Right kidney (tissue), 1 donor: ENCODE data around the gene KCNG2.
A peak's percentile ranks its signal among the peaks of the same experiment; 100 is the strongest.
"Not testable (repeated sequence)": the region's sequence is repeated elsewhere in the genome, so short reads cannot be mapped to it uniquely, and the experiment has no call there.

Experiments
- DNase-seq: peaks from one replicate; pipeline ENCODE4 v3.0.0-alpha.2; 2016

Gene KCNG2

DNA sequence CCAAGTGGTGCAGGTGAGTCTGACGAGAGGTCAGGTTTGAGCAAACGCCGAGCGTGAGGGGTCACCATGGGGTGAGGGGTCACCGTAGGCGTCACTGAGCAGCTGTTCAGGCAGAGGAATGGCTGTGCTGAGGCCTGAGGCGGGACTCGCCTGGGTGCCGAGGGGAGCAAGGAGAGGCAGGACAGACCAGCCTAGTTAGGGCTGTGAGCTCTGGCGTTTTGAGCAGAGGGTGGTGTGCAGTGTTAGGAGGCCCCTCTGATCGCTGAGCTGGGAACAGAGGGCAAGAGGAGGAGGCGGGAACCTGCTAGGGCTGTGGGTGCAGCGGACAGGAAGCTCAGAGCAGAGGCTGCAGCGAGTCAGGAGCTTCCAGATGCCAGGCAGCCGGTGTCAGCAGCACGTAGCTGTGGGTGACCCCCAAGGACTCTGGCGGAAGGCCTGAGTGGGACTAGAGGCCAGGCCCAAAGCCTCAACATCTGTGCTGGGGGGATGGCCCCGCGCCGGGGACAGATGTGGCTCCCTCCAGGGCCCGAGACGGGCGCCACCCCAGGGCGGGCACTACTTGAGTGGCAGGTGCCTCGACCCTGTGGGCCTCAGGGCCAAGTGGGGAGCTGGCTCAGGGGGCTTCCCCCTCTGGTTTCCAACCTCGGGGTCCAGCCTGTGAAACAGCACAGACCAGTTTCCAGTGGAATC is 55.7 kb downstream of the KCNG2 start:
- no peak for DNase-seq

DNA sequence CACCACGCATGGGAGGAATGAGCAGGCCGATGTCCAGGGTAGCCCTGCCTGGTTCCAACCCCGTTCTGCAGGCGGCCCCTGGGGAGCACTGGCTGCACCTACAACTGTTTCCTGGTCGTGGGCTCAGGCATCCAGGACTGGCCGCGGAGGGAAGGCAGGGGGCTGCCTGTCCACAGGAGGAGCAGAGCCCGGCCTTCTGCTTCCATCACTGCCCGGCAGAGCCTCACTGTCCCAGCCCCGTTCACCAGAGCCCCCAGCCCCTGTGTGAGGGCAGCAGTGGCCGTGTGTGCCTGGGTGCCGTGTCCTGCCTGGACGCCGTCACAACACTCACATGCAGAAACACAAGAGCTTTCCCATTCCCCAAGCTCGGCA is 56.2 kb downstream of the KCNG2 start:
- no peak for DNase-seq

DNA sequence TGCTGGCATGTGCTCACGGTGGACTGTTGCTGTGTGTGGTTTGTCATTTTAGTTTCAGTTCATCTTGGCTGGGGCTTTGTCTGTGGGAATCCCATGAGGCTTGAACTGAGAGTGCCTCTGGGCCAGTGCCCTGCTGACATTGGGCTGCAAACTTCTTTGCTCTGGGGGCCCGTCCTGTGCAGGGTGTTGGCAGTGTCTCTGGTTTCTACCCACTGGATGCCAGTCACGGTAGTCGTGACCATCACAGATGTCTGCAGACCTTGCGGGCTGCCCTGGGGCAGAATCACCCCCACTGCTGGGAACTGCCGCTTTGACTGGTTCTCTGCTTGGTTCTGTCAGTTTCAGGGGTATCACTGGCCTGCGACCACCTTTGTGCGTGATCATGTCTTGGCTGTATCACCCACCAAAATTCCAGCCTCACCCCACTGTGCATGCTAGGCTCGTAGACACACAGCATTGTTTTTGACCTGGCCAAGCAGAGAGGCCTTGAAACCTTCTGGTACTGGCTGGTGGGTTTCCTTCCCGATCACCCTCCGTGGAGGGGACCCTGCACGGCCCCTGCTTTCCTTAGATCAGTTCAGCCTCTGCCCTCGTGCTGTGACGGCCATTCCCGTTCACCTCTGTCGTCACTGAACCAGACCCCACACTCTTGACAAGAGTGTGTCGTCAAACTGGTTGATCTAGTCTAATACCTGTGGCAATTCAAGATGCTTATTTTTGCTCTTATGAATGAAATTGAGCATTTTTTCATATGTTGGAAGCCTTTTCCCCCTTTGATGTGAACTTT is 57.6 kb downstream of the KCNG2 start:
- DNase-seq = no peak

DNA sequence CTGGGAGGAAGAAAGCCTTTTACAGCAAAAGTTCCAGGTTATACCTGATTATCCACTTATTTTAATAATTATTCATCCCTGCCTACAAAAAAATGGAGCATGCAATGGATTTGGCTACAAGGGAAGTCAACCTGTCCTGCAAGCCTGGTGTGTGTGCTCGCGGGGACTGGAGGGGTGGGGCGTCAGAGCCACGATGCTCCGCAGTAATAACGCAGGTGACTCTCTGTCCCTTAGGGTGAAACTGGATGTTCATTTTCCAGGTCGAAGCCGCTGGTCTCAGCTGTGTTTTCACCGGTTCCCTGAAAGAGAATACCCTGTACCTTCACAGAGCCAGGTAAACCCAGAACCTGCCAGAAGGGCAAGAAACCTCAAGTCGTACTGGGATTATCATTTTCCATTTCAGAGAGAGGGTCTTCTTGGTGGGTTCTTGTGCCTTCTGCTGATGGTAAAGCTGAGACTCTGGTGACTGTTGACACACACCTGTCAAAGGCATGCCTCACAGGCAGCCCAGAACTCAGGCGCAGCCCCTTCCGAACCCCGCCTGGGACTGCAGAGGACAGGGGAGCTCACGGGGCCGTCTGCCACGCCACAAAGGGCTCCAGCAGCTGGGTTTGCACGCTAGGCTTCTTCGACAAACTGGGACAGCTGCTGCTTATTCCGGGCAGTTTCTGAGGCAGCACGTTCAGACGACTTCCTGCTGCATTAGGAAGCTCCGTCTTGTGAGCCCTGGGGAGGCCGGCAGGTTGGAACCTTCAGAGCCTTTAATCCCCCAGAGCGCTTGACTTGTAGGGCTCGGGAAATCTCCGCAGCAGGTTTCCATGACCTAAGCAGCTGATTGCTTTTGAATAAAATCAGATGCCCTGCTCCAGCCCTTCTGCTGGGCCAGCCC is 58.6 kb downstream of the KCNG2 start:
- DNase-seq = peak; percentile 29

DNA sequence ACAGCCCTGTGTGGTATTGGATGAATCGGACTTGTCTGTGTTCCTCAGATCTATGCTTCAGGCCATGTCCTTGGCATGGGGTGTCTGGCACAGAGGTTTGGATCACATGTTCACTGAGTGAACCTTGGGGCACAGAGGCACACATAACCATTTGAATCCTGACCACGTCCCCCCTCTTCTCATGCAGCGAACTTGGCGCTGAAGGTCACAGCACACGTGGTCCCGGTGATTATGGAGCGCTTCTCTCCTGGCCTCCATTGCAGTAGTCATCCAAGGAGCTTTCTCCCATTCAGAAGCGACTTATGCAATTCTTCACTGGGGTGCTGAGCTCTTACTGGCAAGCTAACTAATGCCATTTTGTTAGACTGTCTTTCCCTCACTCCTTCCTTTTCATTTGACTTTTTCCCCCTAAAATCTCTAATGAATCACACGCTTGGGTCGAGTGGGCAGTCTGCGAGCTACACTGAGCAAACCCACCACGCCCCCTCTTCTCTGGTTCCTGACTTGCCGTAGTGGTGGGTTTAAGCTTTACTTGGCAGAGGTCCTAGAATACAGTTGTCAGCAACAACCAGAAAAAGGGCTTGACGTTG is 59.4 kb downstream of the KCNG2 start:
- peak; percentile 32 for DNase-seq

DNA sequence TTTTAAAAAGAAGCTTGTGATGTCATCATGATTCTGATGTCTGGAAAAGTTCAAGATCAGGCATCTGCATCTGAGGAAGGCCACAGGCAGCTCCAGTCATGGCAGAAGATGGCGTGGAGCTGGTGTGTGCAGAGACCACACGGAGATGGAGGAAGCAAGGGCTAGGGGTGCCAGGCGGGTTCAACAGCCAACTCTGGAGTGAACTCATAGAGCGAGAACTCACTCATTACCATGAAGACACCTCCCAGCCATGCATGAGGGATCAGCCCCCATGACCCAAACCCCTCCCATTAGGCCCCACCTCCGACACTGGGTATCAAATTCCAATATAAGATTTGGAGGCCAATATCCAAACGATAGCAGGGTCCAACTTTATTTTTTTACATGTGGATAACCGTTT is 61.6 kb downstream of the KCNG2 start:
- DNase-seq = no peak

DNA sequence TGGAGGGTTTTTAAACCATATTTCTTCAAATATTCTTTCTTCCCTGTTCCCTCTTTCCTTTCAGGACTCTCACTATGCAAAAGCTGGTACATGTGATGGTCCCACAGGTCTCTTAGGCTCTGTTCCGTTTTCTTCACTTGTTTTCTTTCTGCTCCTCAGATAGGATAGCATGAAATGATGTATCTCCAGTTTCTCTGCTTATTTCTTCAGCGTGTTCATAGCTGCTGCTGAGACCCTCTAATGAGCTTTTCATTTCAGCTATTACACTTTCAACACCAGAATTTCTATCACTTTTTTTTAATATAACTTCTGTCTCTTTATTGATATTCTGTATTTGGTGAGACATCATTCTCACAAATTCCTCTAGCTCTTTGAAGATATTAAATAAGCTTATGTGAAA is 63.9 kb downstream of the KCNG2 start:
- no peak for DNase-seq

DNA sequence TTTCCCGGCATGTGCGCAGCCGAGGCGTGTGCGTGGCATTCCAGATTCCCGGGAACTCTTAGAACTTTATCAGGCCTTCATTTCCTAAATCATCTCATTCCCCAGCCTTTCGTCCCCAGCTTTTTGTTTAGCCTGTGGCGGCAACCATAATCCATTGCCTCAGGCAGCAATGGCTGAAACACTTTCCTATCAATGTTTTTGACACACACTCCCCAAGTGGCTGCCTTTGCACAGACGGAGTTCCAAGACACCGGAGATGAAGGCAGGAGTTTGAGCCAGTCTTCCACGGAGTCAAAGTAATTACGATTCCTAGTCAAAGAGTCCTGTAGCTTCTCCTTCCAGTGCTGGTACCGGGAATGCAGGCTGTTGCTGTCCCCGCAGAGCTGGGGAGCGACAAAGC is 64.8 kb downstream of the KCNG2 start:
- DNase-seq = no peak

DNA sequence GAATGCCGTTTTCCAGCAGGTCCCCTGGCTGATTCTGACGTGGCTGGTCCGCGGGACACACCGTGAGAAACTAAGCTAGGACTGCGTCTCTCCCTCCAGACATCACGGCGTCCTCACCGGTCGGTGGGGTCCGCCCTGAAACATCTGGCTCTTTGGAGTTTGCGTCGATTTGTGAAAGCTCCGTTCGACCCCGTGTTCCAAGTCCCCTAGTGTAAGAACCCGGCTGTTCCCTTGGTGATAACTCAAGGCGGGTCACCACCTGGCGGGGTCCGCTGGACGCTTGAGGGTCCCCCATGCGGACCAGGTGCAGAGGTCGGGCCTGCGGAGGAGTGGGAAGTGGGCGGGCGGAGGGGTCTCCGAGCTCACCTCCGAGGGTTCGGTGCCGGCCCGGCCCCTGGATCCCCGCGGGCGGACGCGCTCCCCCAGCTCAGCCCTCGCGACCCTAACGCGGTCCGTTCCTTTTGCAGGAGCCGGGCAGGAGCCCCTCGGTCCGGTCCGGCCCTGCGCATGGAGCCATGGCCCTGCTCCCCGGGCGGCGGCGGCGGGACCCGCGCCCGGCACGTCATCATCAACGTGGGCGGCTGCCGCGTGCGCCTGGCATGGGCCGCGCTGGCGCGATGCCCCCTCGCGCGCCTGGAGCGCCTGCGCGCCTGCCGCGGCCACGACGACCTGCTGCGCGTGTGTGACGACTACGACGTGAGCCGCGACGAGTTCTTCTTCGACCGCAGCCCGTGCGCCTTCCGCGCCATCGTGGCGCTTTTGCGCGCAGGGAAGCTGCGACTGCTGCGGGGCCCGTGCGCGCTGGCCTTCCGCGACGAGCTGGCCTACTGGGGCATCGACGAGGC is 65.6 kb downstream of the KCNG2 start:
- DNase-seq = no peak

DNA sequence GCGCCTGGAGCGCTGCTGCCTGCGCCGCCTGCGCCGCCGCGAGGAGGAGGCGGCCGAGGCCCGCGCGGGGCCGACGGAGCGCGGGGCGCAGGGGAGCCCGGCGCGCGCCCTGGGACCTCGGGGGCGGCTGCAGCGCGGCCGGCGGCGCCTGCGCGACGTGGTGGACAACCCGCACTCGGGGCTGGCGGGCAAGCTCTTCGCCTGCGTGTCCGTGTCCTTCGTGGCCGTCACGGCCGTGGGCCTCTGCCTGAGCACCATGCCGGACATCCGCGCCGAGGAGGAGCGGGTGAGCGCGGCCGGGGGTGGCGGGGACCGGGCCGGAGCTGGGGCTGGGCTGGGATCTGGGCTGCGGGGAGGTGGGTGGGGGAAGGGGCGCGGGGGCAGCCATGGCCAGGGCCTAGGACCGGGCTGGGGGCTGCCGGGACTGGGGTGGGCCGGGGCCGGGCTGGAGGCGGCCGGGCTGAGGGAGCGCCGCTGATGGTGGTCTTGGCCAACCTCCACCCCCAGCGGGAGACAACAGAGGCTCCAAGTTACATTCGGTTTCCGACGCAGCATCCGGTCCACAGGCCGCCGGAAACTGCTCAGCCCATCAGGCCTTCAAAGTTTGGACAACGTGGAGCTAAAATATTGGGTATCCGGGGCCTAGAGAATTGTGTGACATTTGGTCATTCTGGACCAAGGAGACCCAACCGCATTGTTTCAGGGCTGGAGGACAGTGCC is 66.4 kb downstream of the KCNG2 start:
- no peak for DNase-seq

DNA sequence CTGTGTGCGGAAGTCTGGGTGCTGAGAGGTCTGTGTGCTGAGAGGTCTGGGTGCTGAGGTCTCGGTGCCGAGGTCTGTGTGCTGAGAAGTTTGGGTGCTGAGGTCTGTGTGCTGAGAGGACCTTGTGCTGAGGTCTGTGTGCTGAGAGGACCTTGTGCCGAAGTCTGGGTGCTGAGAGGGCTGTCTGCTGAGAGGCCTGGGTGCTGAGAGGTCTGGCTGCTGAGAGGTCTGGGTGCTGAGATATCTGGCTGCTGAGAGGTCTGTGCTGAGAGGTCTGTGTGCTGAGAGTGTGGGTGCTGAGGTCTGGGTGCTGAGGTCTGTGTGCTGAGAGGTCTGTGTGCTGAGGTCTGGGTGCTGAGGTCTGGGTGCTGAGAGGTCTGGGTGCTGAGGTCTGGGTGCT is 67.2 kb downstream of the KCNG2 start:
- DNase-seq = not testable (repeated sequence)

DNA sequence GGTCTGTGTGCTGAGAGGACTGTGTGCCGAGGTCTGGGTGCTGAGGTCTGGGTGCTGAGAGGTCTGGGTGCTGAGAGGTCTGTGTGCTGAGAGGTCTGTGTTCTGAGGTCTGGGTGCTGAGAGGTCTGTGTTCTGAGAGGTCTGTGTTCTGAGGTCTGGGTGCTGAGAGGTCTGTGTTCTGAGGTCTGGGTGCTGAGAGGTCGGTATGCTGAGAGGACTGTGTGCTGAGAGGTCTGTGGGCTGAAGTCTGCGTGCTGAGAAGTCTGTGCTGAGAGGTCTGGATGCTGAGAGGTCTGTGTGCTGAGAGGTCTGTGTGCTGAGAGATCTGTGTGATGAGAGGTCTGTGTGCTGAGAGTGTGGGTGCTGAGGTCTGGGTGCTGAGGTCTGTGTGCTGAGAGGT is 68.2 kb downstream of the KCNG2 start:
- DNase-seq = not testable (repeated sequence)

DNA sequence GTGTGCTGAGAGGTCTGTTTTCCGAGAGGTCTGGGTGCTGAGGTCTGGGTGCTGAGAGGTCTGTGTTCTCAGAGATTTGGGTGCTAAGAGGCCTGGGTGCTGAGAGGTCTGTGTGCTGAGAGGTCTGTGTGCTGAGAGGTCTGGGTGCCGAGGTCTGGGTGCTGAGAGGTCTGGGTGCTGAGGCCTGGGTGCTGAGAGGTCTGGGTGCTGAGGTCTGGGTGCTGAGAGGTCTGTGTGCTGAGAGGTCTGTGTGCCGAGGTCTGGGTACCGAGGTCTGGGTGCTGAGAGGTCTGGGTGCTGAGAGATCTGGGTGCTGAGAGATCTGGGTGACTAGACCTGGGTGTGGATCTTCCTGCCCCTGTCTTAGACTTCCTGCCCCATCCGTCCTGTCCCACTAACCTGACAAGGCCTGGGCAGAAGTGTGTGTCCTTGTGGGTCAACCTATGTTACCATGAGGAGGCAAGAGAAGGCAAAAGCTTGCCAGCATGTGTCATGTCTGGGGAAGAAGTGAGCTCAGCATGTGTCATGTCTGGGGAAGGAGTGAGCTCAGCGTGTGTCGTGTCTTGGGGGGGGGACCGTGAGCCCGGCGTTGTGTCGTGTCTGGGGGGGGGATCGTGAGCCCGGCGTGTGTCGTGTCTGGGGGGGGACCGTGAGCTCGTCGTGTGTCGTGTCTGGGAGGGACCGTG is 69.3 kb downstream of the KCNG2 start:
- DNase-seq = no peak

DNA sequence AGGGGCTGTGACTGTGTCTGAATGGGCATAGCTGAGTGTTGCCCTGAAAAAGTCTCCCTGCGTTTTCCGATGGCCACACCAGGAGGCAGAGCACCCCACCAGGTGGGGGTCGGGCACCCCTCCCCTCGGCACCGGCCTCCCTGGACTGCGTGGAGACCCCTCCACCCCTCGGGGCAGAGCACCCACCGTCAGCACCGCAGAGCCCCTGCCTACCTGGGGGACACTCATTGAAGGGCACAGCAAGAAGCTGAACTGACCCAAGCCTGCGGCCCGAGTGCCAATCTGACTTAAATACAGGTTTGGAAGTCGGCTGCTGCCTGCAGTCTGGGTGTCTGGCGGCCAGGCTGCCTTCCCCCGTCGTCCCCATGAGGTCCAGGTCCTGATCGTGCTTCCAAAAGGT is 69.9 kb downstream of the KCNG2 start:
- DNase-seq = no peak

DNA sequence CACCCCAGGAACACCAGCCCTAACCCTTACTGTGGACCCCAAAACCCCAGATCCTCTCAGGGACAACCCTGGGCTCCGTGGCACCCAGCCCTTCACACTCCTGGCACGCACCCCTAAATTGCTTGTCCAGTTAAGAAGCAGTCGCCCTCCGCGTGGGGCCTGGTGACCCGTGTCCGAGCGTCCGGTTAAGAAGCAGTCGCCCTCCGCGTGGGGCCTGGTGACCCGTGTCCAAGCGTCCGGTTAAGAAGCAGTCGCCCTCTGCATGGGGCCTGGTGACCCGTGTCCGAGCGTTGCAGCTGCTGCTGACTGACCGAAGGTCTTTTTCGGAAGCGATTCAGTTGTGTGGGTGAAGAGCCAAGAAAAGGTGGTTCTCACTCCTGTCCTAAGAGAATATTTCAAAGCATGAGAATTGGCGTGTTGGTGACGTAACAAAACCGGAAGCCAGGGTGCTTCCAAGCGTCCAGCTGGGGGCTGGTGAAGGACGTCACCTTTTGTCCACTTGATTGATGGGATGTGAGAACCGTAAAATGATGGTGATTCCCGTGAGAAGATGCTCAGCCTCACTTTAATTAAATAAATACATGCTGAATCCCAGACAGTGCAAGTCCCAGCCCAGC is 70.5 kb downstream of the KCNG2 start:
- DNase-seq = no peak

DNA sequence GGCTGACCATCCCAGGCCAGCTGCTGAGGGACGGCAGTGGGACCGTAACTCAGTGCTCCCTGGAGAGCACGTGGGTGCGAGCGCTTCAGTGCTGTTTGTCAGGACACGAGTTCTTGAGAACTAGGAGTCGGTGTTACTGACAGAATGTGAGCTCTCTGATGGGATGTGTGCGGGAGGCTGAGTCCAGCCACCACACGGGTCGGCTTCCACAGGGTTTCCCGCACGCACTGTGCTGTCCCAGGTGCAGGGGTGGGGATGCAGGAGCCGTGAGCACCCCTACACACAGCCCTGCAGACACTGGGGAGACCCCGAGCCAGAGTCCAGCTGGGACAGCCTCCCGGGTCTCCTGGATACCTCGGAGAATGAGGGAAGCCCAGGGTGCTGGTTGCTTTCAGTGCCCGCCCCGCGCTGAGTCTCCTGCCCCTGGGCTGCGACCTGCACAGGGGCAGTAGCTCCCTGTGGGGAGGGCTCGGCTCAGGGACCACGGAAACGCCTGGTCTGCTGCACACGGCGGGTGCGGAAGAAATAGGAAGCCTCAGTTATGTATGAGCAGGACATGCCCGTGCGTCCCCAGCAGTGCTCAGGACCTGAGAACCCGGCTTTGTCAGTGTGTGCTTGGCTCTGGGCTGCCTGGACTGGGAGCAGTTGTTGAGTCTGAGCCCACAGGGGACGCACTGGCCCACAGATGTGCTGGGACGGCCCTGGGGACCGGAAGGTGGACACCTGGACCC is 71.2 kb downstream of the KCNG2 start:
- no peak for DNase-seq

DNA sequence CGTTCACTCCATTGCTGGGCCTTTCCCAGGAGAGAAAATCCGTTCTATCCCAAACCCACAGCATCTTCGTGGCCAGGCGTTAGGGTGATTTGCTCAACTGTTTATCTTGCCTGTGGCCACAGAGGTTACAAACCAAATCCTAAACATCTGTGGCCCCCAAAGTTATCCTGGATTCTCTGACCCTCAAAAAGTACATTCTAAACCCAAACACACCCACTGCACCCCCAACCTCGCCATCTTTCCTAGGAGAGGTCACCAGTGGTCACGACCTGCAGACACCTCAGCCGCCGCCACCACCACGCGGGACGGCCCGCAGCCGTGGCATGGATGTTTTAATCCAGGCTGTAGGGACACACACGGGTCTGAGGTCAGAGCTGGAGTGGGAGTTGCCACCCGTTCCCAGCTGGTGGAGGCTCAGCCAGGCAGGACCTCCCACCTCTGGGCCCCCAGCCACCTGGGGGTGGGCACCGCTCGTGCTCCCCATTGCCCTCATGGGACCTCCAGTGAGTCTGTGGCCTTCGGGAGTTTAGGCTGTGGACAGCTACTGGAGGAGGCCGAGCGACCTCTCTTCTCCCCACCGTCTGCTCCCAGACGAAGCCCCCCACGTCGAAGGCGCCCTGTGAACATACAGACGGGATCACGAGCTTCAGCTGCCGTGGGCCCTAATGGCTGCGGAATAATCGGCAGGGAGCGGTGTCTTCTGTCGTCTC is 72.0 kb downstream of the KCNG2 start:
- DNase-seq = no peak

DNA sequence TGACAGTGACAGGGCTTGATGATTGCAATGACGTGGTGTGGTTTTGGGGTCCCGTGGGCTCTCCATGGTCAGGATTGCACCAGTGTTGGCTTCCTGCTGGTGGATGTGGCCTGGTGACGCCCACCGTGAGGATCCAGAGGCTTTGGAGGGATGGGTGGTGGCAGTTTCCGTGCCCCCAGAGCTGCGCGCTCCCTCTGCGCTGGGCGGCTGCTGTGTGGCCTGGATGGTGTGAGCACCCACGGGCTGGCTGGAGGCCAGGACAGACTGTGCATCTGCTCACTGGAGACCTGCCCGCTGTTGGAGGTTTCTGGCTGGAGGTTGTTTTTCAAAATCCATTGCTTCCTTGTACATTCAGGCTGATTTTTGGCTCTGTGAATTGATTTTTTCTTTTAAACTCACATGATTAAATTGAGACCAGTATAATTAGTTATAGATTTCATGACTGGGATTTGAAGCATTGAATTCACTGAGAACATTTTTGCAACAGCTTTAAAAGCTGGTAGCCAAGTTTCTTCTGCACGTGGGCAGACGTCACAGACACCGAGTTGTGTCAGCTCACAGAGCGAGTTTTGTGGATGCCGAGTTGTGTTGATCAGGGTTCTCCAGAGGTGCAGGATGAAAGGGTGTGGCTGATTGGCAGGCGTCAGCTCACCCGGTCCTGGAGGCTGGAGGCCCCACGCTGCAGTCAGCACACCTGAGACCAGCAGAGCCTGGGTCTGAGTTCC is 72.7 kb downstream of the KCNG2 start:
- no peak for DNase-seq
